CD4-positive, alpha-beta T cell treated with Interleukin-17A for 1 hour (primary cell): ENCODE measurements around the gene GPR25.

Source experiments
- DNase-seq: peaks from one replicate; pipeline ENCODE4 v3.0.0-alpha.2; 2020

Gene GPR25

DNA sequence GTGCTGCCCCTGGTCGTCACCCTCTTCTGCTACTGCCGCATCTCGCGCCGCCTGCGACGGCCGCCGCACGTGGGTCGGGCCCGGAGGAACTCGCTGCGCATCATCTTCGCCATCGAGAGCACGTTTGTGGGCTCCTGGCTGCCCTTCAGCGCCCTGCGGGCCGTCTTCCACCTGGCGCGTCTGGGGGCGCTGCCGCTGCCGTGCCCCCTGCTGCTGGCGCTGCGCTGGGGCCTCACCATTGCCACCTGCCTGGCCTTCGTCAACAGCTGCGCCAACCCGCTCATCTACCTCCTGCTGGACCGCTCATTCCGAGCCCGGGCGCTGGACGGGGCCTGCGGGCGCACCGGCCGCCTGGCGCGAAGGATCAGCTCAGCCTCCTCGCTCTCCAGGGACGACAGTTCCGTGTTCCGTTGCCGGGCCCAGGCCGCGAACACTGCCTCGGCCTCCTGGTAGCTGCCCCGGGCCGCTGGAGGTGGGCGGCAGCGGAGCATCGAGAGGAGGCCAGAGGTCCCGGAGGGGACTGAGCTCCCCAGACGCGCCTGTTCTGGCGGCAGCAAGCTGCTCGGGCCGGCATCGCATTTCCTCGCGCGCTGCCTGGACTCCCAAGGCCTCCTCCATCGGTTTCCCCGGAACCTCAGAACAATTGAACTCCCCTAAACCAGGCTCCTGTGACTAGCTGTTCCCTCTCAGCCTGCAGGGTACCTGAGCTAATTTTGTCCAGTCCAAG lies 1.1 kb downstream of the GPR25 start:
- no peak for DNase-seq

DNA sequence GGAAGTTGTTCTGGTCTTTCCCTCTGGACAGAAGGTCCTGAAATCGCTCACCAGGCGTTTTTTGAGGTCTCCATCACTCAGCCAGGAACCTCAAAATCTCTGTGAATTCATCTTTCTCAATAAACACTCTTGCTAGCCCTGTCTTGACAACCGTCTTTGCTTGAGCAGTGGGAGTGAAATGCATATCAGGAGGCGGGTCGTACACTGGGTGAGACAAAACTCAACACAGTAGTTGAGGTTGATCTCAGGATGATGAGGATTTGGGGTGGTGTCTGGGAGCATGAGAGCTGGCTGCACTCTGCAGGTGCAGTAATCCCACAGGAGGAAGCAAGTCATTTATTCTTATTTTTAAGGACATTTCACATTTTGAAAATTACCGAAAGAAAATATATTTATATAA lies 1.9 kb downstream of the GPR25 start:
- no peak for DNase-seq

DNA sequence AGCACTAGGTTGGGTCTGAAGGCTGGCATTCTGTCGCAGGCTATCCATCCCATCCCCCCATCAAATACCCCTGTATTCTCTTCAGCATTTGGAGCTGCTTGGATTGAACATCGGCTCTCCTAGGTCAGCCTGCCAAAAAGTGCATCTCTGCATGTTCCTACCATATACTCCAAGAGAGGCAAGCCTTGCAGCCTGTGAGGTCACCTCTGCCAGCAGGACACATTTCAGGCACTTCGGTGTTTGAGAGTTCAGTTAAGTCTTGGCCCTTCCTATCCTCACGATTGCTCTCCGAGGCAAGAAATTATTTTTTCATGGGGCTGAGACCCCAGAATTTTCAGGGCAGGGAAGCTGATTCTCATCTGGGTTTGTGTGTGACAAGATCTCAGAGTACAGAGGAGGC lies 2.6 kb downstream of the GPR25 start:
- no peak for DNase-seq

DNA sequence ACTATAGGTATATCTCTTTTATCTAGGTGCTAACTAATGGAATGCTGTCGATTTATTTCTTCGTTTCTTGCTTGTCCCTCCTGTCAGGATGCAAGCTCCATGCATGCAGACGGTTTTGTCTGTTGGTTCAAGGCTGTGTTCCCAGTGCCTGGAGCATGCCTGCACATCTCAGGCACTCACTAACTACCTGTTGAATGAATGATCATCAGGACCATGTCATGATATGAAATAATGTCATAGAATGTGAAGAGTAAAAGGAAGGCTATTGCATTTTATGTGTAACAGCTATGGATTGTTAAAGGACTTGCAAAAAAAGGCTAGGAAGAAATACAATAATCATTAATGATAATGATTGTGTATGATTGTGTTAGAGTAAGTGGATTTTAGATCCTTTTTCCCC lies 4.2 kb downstream of the GPR25 start:
- no peak for DNase-seq

DNA sequence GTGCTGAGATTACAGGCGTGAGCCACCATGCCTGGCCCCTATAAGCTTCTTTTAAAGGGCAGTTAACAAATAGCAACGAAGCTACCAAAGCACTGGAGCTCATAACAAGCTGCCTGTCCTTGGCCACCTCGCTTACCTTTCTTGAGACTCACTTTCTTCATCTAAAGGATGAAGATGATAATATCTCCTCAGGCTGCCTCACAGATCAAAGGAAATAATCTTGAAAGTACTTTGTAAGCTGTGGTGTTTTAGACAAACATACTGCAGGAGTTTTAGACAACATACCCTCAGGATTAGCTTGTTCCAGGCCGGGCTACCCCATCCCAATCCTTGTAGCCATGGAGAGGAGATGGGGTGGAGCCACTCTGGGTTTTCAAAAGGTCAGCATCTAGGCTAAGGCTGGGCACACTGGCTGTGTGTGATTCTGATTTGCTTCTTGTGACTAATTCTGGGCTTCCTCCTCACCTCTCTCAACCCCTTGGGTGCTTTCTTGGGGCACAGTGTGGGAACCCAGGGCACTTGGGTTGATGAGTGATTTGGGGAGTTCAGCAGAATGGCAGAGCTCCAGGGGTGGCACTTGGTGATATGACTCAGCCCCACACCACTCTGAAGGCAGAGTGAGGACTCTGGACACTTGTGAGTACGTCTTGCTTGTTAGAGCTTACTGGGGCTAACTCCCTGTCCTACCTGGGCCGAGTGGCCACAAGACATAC lies 5.2 kb downstream of the GPR25 start:
- peak; percentile 45 for DNase-seq

DNA sequence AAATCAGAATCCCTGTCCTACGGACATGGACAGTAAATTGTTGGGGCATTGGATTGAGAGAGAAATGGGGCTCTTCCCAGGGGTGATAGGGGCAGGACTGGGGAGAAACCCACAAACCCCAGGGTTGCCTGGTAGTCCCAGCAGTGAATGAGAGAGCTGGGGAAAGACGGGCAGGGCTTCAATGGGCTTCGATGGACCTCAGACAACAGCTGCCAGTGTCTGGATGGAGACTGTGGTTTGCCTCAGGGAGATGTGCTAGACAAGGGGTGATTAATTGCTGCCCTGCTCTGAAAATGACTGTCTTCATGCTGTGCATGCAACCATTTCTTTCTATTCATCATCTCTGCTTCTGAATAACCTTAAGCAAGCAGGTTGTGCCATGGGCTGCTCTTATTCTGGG lies 7.4 kb downstream of the GPR25 start:
- DNase-seq, result no peak

DNA sequence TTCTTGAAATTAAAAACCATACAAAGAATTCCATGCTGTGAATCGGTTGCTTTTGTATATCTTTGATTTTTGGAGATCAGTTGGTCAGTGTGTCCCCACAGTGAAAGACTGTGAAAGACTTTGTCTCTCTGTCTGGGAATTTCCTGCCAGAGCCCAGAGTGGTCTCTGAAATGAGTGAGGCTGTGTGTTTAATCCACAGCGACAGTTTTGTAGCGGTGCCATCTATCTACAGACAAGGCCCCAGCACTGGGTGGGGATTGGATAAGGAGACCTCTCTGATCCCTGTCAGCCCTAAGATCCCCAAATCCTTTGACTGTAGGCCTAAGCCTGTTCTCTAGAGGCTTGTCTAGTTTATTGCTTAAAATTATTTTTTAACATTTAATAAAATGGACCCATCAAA lies 10.3 kb downstream of the GPR25 start:
- DNase-seq, result no peak

DNA sequence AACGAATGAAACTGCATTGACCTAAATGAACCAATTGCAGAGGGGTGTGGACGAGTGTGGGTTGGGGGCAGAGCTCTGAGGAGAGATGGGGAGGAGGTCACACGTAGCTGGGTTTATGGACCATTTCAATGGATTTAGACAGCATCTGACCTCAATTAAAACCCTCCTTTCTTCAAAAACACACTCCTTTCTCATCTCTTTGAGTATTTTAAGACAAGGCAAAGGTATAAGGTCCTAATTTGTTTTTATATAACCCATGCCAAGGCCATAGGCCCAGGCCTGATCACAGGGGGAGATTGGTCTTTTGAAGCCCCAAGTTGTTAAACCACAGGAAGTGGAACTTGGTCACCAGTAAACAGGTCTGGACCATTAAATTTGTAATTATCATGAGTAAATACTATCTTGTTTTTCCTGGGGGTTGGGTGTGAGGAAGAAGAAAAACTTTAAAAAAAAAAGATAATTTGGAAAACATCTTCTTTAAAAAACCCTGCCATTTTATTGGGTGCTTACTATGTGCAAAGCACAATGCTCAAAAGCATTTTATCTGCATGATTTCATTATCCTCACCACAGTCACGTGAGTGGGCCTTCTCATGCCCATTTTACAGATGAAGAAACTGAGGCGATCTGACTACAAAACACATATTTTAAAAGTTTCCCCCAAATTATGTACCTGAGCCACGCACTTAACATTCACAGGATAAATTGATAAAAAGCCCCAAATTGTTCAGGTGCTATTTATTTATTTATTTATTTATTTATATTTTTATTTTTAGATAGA lies 13.0 kb downstream of the GPR25 start:
- DNase-seq, result no peak

DNA sequence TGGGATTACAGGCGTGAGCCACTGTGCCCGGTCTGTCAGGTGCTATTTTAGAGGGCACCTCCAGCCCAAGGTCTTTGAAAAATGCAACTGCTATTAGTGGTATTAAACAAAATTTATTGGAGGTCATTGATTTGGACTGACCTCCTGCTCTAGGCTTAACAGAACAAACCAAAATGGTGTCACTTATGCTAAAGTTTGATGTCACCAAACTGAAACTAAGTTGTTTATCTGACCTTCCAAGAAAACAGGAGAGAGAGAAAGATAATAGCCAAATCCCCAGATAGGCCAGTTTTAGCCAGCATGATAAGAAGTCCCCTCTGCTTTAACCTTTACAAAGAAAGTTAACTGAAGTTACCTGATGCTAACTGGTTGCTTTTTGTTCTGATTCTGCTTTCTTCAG lies 13.8 kb downstream of the GPR25 start:
- no peak for DNase-seq

DNA sequence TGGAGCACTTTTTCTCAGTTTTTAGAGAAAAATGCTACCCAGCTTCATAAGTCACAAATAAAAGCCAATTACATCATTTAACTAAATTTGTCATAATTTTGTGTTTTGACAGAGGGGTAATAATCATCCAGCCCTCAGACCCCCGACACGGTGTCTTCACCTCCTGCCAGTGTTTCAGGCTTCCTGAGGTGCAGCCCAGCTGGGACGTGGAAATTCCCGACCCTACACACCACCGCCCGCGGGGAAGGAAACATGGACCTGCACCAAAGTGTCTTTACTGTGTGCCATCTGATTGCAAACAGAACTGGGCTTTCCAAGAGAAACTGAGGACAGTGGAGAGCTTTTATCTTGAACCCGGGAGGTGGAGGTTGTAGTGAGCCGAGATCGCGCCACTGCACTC lies 14.3 kb downstream of the GPR25 start:
- DNase-seq, result no peak

- DNase-seq, result no peak
These were observed 15.1 kb downstream of the GPR25 start for GRCh38 chr1:200887772-200888348.

- peak; percentile 81 for DNase-seq
These were observed 15.6 kb downstream of the GPR25 start for GRCh38 chr1:200888349-200888838.

- DNase-seq, result no peak
These were observed 16.8 kb downstream of the GPR25 start for GRCh38 chr1:200889571-200889970.

DNA sequence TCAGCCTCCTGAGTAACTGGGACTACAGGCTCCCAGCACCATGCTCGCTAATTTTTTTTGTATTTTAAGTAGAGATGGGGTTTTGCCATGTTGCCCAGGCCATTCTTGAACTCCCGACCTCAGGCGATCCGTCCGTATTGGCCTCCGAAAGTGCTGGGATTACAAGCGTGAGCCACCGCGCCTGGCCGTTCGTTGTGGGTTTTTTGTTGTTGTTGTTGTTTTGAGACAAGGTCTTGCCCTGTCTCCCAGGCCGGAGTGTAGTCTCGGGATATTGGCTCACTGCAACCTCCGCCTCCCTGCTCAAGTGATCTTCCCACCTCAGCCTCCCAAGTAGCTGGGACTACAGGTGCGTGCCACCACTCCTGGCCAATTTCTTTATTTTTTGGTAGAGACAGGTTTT lies 17.2 kb downstream of the GPR25 start:
- DNase-seq, result no peak

GRCh38 chr1:200890818-200891773 lies 18.3 kb downstream of the GPR25 start:
- DNase-seq, result no peak

GRCh38 chr1:200891774-200892157 lies 19.0 kb downstream of the GPR25 start:
- DNase-seq, result no peak

- no peak for DNase-seq
These were observed 19.8 kb downstream of the GPR25 start for GRCh38 chr1:200892546-200892945.

DNA sequence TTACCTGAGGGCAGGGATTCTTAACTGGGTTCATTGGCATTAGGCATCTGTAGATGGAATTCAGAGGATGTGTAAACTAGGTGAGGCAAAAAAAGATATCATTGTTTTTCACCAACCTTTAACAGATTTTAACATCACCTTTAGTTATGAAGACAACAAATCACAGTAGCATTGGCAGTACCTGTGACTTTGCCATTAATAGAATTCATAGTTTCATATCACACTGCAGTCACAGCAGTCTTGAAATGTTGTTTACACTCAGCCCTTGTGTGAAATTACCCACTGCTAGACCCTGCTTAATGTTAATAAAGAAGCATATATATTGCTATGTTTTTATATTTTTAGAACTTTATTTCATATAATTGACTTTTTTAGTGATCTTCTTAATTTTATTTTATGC lies 20.2 kb downstream of the GPR25 start:
- DNase-seq, result no peak

GRCh38 chr1:200893411-200893901 lies 20.7 kb downstream of the GPR25 start:
- DNase-seq, result no peak

DNA sequence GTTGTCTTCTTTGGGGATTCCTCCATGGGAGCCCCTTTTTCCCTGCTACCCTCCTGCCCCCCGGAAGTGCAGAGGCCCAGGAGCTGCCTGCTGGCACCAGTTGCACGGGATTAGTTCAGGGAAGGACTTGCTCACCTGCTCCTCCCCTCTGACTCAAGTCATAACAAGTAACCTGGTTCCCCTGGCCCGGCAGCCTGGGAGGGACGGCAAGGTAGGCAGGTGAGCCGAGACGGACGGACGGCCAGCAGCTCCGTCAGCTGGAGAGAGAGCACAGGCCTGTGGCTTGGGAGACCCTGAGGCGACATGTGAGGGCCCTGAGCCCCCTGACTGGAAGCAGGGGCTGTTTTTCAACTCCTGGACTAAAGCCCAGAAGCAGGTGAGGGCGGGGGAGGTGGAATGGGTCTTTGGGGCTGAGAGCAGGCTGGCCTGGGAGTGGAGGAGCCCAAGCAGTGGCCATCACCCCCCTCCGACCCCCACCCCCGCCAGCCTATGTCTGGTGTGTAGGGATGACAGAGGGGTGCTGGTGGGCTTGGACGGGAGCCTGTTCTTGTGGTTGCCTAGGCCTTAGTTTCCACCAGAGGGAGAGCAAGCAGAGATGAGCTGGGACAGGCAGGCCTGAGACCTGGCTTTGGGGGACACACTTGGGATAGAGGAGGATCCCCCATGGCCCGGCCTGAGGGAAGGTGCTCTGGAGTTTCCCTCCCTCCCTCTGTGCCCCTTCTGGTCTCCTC lies 22.1 kb downstream of the GPR25 start, which contains the start of gene INAVA:
Gene INAVA, plus strand, starts transcription at position 189 of the 731 bp plus-strand sequence. CDS start 3,501 bp downstream, outside the sequence.
- no peak for DNase-seq

DNA sequence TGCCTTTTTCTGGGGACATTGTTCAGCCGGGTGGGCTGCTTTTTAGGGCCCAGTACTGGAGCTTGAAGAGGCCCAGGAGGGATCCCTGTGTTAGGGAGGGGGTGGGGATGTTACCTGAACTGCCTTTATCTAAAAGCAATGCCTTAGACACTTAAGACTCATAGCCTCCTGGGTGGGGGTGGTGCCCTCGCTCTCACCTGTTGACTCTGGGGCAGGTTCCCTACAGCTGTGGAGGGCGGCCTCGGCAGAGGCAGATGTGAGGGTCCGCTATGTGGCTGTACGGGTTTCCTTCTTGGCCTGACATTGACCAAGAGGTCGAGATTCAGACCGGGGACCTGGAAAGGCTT lies 22.6 kb downstream of the GPR25 start:
- no peak for DNase-seq
